GM19035 (cell line): Measurements from ENCODE around the gene ERGIC2.
"Not testable (repeated sequence)": the region's sequence is repeated elsewhere in the genome, so short reads cannot be mapped to it uniquely, and the experiment has no call there.

ENCODE experiments used
- ATAC-seq: cut with Tn5 transposase; IDR thresholded peaks from one replicate; pipeline ENCODE4 v1.9.1; 2021; ENCODE audit not compliant: unreplicated experiment

The ERGIC2 gene

GRCh38 chr12:29380536-29381523 lies at the start of gene ERGIC2:
Gene ERGIC2 (minus strand): TSS chr12:29381172. CDS start chr12:29371633, 9,539 bp downstream.
- peak; percentile 96 for ATAC-seq

GRCh38 chr12:29430716-29431044 lies 49.7 kb upstream of the ERGIC2 start:
- no peak for ATAC-seq

GRCh38 chr12:29429999-29430715 lies 49.2 kb upstream of the ERGIC2 start:
- no peak for ATAC-seq

GRCh38 chr12:29428633-29429032 lies 47.7 kb upstream of the ERGIC2 start:
- ATAC-seq, result no peak

GRCh38 chr12:29427964-29428363 lies 47.0 kb upstream of the ERGIC2 start:
- ATAC-seq, result peak; percentile 98

GRCh38 chr12:29426498-29426897 lies 45.5 kb upstream of the ERGIC2 start:
- ATAC-seq, result no peak

- no peak for ATAC-seq
These were observed 44.8 kb upstream of the ERGIC2 start for GRCh38 chr12:29425722-29426121.

GRCh38 chr12:29416748-29417147 lies 35.8 kb upstream of the ERGIC2 start:
- no peak for ATAC-seq

GRCh38 chr12:29415111-29415510 lies 34.1 kb upstream of the ERGIC2 start:
- ATAC-seq, result no peak

- no peak for ATAC-seq
These were observed 33.4 kb upstream of the ERGIC2 start for GRCh38 chr12:29414368-29414767.

GRCh38 chr12:29405561-29405960 lies 24.6 kb upstream of the ERGIC2 start:
- no peak for ATAC-seq

- ATAC-seq, result no peak
These were observed 23.0 kb upstream of the ERGIC2 start for GRCh38 chr12:29403991-29404390.

GRCh38 chr12:29402437-29402836 lies 21.5 kb upstream of the ERGIC2 start:
- ATAC-seq, result no peak

- peak; percentile 78 for ATAC-seq
These were observed 17.5 kb upstream of the ERGIC2 start for GRCh38 chr12:29398495-29398894.

GRCh38 chr12:29396774-29397173 lies 15.8 kb upstream of the ERGIC2 start:
- no peak for ATAC-seq

- no peak for ATAC-seq
These were observed 14.4 kb upstream of the ERGIC2 start for GRCh38 chr12:29395356-29395755.

- ATAC-seq, result not testable (repeated sequence)
These were observed 9.4 kb upstream of the ERGIC2 start for GRCh38 chr12:29390419-29390818.

GRCh38 chr12:29389295-29389919 lies 8.4 kb upstream of the ERGIC2 start:
- peak; percentile 69 for ATAC-seq

GRCh38 chr12:29386084-29386680 lies 5.2 kb upstream of the ERGIC2 start:
- ATAC-seq, result not testable (repeated sequence)

GRCh38 chr12:29385194-29385593 lies 4.2 kb upstream of the ERGIC2 start:
- ATAC-seq, result not testable (repeated sequence)

GRCh38 chr12:29382251-29382650 lies 1.3 kb upstream of the ERGIC2 start:
- no peak for ATAC-seq
